Stimulated activated naive CD4-positive, alpha-beta T cell treated with Interleukin-2 at 50 U/mL for 16 hours (primary cell): ENCODE data around the gene TOM1L2.

Source experiments
- DNase-seq: peaks from one replicate; lab custom pipeline; 2025; lab: John Stamatoyannopoulos, UW

The TOM1L2 gene

GRCh38 chr17:17849147-17849820, 122.9 kb downstream of the TOM1L2 start:
- peak; percentile 88 for DNase-seq

- DNase-seq = no peak
Measured at GRCh38 chr17:17848311-17849082, 123.7 kb downstream of the TOM1L2 start.

GRCh38 chr17:17847726-17848125, 124.5 kb downstream of the TOM1L2 start:
- DNase-seq = no peak

GRCh38 chr17:17847118-17847689, 125.0 kb downstream of the TOM1L2 start:
- DNase-seq = no peak

GRCh38 chr17:17846645-17847044, 125.6 kb downstream of the TOM1L2 start:
- no peak for DNase-seq

GRCh38 chr17:17846003-17846402, 126.2 kb downstream of the TOM1L2 start:
- no peak for DNase-seq

GRCh38 chr17:17845046-17845775, 127.0 kb downstream of the TOM1L2 start:
- DNase-seq = no peak

GRCh38 chr17:17844500-17844899, 127.7 kb downstream of the TOM1L2 start:
- no peak for DNase-seq

GRCh38 chr17:17844079-17844478, 128.1 kb downstream of the TOM1L2 start:
- DNase-seq = no peak

GRCh38 chr17:17843096-17843495, 129.1 kb downstream of the TOM1L2 start:
- DNase-seq = no peak

- no peak for DNase-seq
Measured at GRCh38 chr17:17842111-17842876, 129.9 kb downstream of the TOM1L2 start.

- DNase-seq = no peak
Measured at GRCh38 chr17:17841601-17842025, 130.6 kb downstream of the TOM1L2 start.

- no peak for DNase-seq
Measured at GRCh38 chr17:17840751-17841591, 131.2 kb downstream of the TOM1L2 start.

- peak; percentile 76 for DNase-seq
Measured at GRCh38 chr17:17839791-17840707, 132.2 kb downstream of the TOM1L2 start.

- DNase-seq = no peak
Measured at GRCh38 chr17:17837966-17838962, 133.9 kb downstream of the TOM1L2 start.

GRCh38 chr17:17837380-17837821, 134.8 kb downstream of the TOM1L2 start:
- DNase-seq = no peak

- peak; percentile 57 for DNase-seq
Measured at GRCh38 chr17:17836818-17837379, 135.3 kb downstream of the TOM1L2 start, which contains the start of gene SREBF1. TSS of gene SREBF1 (minus strand) at chr17:17836986. CDS start at chr17:17836817, 169 bp downstream.
